Tibial nerve (tissue), 4 donors: ENCODE results near the gene NT5DC2.

Experiments
- CTCF ChIP-seq, 5 experiments: fragments of 200-600 bp in 3 of 5; fragments of 450-650 bp in 2 of 5; sonication (generic) in 3 of 5; IDR thresholded peaks; one replicate each; pipeline ENCODE4 v1.5.1; 2016 to 2019; ENCODE audit warnings: antibody characterized with exemption in 5 of 5, mild to moderate bottlenecking in 3 of 5, moderate library complexity in 2 of 5
- EP300 ChIP-seq, 2 donors: sonication (generic); formaldehyde crosslinking; IDR thresholded peaks; one replicate each; pipeline ENCODE4 v1.6.1; 2017; ENCODE audit warnings: antibody characterized with exemption in 2 of 2, mild to moderate bottlenecking in 1 of 2
- POLR2A ChIP-seq, 2 donors: fragments of 450-650 bp; IDR thresholded peaks; one replicate each; pipeline ENCODE4 v1.6.1; 2017; ENCODE audit warnings: antibody characterized with exemption in 2 of 2, mild to moderate bottlenecking in 2 of 2, moderate library complexity in 2 of 2

- TF ChIP-seq CTCF (IDR thresholded peaks at IDR 0.05): no peak
- no peak for TF ChIP-seq EP300 (IDR thresholded peaks at IDR 0.05)
- no peak for TF ChIP-seq POLR2A (IDR thresholded peaks at IDR 0.05)
Observed at GRCh38 chr3:52520141-52520667, 13.5 kb downstream of the NT5DC2 start.
